Inflammatory macrophage (primary cell): ENCODE data around the gene KISS1R.

Experiments
- DNase-seq, 2 donors: peaks; one replicate each; pipeline ENCODE4 v3.0.0-alpha.2; 2020 to 2022

The KISS1R gene

DNA sequence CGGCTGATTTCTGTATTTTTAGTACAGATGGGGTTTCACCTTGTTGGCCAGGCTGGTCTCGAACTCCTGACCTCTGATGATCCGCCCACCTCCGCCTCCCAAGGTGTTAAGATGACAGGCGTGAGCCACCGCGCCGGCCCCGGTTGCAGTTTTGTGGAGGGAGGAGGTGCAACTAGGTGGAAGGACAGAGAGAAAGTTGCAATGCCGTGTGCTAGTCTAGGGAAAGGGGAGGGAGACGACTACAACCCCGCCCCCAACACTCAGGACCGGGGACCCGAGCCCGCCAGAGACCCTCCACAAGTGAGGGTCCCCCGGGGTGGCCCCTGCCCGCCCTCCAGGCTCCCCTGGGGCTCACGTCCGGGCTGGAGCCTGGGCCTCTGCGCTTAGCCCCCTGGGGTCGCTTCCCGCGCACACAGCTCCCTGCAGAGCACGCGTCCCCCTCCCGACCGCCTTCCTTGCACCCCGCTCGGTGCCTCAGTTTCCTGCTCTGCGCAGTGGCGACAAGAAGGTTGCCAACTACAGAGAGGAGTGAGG is 7.5 kb downstream of the KISS1R start:
- DNase-seq, result no peak

DNA sequence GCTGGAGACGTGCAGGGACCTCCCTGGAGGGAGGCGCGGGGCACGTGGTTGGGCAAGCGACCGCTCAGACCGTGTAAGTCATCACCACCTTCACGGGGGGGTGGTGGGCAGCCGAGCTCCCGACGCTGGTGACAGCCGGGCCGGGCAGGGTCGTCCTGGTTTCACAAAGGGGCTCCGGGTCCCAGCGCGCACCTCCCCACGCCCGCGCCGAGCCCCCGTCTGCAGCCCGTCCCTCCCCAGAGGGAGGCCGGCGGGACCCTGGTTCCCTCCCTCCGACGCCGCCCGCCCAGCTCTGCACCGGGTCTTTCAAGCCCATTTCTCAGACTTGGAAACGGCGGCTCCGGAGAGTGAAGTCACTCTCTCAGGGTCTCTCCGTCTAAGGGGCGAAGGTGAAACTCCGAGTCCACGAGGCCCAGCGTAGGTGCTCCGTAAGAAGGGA is 8.0 kb downstream of the KISS1R start:
- DNase-seq, result peak in 1 of 2 donors; percentile 31

GRCh38 chr19:925526-926322 is 8.6 kb downstream of the KISS1R start, which contains the start of gene ARID3A:
Gene ARID3A, plus strand, starts transcription at chr19:926035. Its CDS starts 3,494 bp downstream, at chr19:929529.
- DNase-seq, result peak; percentile 77 to 82

DNA sequence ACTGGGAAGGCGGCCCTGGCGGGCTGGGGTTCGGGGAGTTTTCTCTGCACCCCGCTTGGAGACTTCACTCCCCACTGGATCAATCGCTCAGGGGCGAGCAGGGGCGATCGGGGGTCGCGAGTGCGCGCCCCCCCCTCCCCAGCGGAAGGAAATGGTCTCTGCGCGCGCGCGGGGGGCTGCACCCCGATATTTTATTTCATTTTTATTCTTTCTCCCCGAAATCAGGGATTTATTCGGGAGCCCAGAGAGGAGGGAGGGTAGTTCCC is 9.1 kb downstream of the KISS1R start:
- DNase-seq, result no peak

DNA sequence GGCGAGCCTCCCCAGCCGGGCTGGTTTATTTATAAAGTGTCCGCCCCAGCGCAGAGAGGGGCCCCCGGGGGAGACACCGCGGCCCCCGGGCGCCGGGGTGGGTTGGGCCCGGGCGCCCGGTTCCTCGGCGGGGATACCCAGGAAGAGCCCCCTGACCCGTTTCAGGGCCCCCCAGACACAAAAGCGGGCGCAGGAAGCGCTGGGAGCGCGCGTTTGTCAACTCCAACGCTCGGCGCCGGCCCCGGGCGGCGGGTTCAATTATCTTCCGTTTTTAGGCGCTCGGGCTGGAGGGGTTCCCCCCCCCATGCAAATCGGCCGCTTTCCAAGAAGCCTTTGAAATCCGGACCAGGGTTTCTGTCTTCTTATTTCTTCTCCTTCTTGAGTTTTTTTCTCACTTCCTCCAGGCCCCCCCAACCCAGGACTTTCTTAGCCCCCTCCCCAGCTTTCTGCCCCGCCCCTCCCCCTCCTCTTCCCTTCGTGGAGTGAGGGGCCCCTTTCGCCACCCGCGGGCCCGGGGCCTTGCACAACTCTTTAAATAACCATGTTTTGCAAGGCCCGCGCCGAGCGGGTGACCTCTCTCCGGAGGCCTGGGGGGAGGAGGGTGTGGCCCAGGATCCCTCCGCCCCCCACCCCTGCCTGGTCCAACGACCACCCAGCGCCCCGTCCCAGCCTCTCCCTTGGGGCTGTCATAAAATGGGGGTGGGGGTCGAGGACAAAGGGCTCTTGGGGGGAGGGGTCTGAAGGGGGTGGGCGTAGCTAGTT is 9.6 kb downstream of the KISS1R start:
- peak; percentile 83 to 88 for DNase-seq

- DNase-seq, result no peak
Measured at GRCh38 chr19:927351-927779, 10.2 kb downstream of the KISS1R start.

- no peak for DNase-seq
Measured at GRCh38 chr19:927780-928401, 10.8 kb downstream of the KISS1R start.

DNA sequence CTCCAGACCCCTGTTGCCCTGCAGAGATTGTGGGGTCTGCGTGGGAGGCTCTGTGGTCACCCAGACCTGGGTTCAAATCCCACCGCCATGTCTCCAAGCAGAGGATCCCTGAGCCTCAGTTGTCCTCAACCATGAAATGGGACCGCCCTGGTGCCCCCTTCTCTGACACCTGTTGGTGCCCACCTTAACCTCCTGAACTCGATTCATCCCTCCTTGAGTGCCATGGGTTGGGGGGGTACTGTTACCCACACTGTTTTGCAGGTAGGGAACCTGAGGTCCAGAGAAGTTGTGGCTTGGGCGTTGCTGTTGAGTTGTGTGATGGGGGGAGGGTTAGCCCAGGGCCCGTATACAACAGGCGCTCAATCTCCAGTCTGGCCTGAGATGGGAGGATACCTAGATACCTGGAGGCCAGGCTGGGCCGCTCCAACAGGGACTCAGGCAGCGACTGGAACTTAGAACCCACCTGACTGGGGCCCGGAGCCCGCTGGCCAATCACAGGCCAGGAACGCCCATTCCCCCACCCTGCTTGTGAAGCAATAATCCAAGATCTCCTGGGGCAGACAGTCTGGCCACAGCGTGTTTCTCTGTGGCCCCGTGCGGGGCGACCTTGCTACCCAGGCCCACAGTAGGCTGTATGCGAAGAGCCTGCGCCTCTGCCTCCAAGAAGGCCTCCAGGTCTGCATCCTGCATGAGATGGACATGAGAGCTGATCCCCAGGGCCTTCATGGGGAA is 11.5 kb downstream of the KISS1R start:
- no peak for DNase-seq

DNA sequence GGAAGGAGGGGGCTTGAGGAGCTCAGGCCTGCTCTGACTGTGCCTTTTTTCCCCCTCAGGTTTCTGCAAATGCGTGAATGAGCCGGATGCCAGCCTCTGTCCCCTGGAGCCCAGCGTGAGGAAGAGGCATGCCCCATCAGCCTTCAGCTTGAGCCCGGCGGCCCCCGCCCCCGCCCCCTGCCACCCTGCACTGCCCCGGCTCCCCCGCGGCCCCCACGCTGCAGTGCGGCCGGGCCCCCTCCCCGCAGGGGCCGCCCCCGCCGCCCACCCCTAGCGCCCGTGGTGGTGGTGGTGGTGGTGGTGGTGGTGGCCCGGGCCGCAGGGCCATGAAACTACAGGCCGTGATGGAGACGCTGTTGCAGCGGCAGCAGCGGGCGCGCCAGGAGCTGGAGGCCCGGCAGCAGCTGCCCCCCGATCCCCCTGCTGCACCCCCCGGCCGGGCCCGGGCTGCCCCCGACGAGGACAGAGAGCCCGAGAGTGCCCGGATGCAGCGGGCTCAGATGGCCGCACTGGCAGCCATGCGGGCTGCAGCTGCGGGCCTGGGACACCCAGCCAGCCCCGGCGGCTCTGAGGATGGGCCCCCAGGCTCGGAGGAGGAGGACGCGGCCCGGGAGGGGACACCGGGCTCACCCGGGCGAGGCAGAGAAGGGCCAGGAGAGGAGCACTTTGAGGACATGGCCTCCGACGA is 12.2 kb downstream of the KISS1R start:
- no peak for DNase-seq

- DNase-seq, result no peak
Measured at GRCh38 chr19:929891-930258, 12.7 kb downstream of the KISS1R start.

GRCh38 chr19:931860-932647 is 14.9 kb downstream of the KISS1R start:
- no peak for DNase-seq

DNA sequence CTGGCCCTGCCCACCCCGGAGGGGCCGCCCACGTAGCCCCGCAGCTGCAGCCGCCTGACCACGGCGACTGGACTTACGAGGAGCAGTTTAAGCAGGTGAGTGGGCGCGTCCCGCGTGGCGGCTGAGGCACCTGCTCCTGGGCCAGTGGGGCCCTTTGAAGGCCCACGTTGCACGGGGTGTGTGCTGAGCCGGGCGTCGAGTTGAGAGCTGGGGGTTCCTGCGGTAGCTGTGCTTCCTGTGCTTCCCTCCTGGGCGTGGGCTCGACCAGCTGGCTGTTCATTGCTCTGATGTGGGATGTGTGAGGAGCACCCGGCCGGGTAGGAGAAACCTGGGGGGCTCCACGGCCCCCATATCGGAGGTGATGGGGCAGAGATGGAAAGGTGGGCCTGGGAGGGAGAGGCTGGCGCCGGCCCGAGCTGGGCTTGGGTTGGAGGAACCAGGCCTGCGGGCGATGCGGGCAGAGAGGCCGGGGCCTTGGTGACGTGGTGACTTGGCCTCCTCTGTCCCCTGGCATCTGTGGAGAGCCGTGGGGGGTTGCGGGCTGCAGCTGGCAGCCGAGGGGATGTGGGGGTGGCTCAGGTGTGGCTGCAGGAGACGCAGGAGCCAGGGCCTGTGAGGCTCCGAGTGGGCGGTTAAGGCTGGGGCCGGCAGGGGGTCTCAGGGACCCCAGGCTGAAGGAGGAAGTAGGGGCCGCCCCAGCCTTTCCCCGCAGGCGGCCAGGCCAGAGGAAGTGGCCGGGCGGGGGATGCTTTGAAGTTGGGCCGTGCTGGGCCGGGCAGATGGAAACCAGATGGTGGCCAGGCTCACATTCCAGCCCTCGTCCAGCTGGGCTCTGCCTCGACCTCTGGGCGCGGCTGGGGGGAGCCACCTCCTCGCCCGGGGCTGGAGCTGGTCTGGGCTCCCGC is 15.8 kb downstream of the KISS1R start:
- DNase-seq, result peak; percentile 42 to 69

DNA sequence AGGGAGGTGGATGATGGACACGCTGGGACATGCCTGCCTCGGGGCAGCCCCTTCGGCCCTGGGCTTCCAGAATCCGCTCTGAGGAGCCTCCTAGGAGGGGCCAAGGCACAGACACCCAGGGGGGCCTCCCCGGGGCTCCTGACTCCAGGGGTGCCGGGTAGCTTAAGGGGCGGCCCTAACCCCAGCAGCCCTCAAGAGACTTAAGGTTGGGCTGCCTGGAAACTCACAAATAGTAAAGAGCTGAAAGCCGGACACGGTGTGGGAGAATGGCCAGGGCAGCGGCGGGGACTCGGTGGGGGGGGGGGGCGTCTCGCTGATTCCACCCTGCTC is 16.4 kb downstream of the KISS1R start:
- no peak for DNase-seq

- DNase-seq, result no peak
Measured at GRCh38 chr19:934197-934840, 17.2 kb downstream of the KISS1R start.

DNA sequence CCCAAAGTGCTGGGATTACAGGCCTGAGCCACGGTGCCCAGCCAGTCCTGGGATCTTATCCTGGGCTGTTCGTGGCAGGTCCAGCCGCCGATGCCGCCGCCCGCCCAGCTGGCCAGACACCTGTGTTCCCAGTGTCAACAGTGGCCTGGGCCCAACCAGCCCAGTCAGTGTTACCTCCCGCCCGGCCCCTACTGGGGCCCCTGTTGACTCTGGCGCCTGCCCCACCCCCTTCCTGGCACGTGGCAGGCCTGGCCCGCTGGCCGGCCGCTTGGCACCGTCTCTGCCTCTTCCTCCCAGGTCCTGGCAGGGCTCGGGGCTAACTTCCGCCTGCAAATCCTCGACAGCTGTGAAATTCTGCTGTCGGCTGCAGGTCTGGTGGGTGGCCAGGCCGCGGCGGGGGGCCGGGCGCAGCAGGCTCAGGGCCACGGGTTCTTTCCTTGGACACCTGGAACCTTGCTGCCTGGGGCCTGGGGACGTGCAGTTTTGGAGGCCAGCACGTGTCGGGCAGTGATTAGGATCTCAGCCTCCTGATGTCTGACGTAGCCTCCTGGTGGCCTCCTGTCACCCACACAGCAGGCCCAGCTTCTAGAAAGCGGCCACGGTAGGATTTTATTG is 17.8 kb downstream of the KISS1R start:
- DNase-seq, result peak; percentile 60 to 75

DNA sequence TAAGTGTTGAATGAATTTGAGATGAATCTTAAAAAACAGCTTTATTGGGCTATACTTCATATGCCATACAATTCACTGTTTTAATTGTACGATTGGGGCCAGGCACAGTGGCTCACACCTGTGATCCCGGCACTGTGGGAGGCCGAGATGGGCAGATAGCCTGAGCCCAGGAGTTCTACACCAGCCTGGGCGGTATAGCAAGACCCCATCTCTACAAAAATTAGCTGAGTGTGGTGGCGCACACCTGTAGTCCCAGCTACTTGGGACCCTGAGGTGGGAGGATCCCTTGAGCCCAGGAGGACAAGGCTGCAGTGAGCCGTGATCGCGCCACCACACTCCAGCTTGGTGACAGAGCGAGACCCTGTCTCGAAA is 19.0 kb downstream of the KISS1R start:
- DNase-seq, result no peak

GRCh38 chr19:937259-937694 is 20.1 kb downstream of the KISS1R start:
- DNase-seq, result peak; percentile 97 to 99

DNA sequence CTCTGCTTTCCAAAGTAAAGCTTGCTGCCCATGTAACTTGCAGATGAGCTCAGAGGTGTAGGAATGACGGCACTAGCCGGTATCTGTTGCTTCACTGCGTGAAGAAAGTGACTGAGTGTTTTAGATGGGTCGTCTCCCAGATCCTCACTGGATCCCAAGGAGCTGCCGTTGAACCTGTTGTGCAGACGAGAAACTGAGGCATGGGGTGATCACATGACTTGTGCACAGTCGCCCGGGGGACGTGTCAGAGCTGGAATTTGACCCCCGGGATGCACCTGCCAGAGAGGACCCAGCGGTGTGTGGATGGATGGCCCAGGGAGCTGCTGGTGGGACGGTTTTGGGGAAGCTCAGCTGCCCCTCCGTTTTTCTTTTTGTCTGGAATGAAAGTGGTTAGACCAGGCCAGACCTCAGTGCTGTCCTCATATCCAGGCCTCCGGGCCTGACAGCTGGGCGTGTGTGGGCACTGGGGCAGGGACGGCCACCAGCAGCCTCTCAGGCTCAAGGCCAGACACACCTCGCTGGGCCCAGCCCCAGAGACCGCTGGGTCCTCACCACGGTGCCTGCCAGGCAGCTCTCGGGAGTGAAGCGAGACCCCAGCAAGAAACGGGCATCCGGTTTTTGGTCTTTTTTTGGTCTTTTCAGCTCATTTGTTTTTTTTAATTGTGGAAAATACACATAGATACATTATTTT is 21.2 kb downstream of the KISS1R start:
- peak in 1 of 2 donors; percentile 26 for DNase-seq

DNA sequence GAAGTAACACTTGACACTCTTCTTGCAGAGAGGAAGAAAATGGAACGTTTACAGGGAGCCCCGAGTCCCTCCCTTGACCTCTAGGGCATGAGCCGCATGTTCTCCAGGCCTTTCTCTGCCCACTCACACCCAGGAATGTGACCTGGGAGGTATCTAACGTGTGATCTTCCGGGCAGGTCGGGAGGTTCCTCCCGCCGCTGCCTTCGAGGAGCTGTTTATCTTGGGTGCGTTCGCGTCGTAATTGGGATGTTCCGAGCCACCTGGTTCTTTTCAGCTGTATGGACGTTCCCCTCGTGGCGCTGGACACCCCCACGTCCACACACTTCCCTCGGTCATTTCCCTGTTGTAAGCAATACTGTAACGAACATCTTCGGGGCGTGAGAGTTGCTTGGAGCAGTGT is 22.3 kb downstream of the KISS1R start:
- no peak for DNase-seq
